Activated CD4-positive, alpha-beta T cell treated with anti-CD3 and anti-CD28 coated beads, Interleukin-2, amount 50 U/mL, for 24 hours (primary cell): Measurements from ENCODE around the gene TOGARAM2.

Source experiments
- DNase-seq, 2 donors: peaks; one replicate each; pipeline ENCODE4 v3.0.0-alpha.2; 2020; ENCODE audit warnings: low read depth in 1 of 2, low spot score in 1 of 2

Gene TOGARAM2

DNA sequence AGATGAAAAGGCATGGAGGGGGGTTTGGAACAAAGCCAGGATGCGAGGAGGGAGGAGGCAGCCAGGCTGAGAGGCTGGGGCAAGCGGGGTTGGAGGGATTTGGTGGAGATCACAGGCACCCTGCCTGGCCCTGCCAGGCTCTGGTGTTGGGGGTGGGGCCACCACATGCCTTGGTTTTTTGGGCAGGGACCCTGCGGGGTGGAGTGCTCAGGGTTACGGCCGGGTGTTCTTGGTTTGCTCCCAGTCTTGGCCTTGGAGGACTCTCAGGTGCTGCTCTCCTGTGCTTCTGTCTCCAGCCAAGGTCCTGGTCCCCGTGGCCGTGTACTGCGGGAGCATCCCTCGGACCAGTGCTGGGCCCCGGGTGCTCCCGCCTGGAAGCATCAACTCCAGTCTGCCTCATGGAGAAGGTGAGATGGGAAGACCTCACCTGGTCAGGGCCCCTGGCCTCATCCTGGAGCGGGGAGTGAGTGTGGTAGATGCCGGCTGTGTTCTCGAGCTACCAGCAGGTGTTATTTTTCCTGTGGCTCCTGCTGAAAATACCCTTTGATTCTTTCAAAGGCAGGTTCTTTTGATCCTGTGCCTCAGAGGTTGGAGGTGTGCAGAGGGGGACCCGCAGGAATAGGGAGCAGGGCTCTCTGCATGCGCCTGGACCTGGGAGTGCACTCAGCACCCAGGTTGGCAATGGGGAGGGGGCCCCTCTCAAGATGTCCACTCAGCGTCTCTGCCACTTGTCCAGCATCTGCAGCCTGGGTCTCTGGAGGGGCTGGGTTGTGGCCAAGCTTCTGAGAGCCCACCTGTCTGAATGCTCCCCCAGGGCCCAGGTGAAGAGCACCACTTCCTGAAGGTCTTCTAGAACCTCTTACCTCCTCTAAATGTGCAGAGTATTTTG, 17.0 kb downstream of the TOGARAM2 start:
- DNase-seq = no peak

- no peak for DNase-seq
Observed at GRCh38 chr2:29000481-29000880, 19.4 kb downstream of the TOGARAM2 start.

DNA sequence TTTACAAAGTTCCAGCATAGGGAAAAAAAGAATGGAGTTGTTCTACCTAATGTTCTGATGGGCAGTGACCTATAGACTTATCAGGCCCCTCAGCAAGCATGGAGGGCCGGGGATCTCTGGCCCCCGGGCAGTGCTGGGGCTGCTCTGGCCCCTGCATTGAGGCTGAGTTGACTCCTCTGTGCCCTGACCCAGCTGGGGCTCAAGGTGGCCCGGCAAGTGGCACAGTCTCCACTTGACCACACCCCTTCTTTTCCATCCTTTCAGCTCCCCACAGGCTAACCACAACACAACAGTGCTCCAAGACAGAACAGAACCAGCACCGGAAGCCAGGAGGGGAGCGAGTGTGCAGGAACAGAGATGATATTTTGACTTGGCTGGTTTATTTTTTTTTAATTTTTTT, 19.9 kb downstream of the TOGARAM2 start:
- DNase-seq = no peak

GRCh38 chr2:29001806-29002205, 20.7 kb downstream of the TOGARAM2 start:
- no peak for DNase-seq

- no peak for DNase-seq
Observed at GRCh38 chr2:29004755-29005154, 23.7 kb downstream of the TOGARAM2 start.

GRCh38 chr2:29005331-29005730, 24.2 kb downstream of the TOGARAM2 start:
- DNase-seq = no peak

DNA sequence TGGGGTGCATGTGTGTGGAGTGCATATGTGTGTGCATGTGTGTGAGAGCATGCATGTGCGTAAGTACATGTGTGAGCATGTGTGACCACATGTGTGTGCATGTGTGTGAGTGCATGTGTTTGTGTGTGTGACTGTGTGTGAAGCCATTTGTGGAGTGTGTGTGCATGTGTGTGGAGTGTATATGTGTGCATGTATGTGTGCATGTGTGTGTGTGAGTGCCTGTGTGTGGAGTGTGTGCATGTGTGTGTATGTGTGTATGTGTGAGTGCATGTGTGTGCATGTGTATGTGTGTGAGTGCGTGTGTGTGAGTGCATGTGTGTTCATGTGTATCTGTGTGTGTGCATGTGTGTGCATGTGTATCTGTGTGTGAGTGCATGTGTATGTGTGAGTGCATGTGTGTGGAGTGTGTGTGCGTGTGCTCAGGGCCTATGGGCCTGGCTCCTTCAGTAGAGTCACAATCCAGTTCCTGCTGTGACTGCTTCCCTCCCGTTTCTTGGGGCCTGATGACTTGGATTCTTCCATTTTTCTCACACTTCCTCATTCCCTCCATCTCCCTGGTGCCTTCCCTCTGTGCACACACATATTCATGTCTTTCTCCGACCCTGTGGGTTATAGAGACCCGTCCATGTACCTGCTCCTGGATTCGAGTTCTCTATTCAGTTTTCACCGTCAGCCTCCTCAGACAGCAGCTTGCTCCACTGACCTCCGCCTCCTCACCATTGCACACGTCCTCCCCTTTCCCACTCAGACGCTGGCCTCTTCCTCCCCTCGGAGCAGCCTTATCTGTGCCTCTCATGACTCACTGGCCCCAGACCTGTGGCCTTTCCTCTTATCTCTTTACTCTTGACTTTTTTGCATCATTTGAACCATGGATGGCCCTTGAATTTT, 25.2 kb downstream of the TOGARAM2 start:
- DNase-seq = no peak

DNA sequence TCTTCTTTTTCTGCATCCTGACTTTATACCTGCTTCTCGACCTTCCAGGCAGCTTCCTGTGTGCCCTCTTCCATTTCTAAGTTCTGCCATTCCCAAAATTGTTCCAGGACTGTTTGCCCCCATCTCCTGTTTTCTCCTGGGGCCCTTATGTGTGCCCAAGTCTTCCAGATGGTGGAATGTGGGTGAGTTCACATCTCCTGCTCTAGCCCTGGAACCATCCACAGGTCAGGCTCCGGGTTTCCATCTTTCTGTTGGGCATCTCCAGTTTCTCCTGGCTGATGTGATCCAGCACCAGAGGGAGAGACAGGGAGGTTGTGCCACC, 25.8 kb downstream of the TOGARAM2 start:
- no peak for DNase-seq

- DNase-seq = no peak
Observed at GRCh38 chr2:29009270-29009669, 28.2 kb downstream of the TOGARAM2 start.

DNA sequence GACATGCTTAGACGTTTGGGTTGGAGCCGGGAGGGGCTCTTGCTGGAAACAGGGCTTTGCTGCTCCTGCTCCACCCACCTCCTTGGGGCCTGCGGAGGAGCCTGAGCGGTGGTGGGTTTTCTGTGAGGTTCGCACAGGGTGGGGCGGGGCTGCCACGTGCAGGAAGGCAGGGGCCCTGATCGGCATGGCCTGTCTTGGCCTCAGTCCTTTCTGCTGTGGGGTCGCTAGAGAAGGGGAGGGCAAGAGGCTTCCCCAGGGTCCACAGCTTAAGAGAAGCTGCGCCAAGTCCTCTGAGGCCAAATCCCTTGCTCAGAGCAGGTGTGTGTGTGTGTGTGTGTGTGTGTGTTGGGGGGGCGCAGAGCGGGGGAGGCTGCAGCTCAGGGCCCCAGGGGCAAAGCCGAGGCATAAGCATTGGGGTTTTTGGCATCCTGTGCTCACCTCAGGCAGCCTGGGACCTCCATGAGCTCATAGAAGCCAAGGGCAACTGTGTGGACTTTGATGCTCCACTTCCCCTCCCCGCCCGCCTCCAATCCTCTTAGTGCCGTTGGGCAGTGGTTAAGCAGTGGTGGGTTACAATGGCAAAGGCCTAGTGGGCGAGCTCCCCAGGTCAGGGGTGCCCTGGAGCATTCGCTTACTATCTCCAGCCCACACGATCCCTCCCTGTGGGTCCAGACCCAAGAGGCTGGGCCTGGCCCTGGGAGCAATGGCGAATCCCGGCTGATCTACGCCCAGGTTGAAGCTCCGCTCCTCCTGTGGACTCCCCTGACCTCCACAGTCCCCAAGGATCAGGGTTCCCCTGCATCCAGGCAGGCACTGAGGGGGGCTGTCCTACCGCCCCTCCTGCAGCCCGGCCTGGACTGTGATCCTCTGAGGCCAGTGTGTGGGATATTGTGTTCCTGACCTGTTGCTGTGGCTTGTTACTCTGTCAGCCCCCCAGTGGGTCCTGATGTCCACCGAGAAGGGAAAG, 28.9 kb downstream of the TOGARAM2 start:
- DNase-seq = no peak

- DNase-seq = no peak
Observed at GRCh38 chr2:29010946-29011345, 29.8 kb downstream of the TOGARAM2 start.

GRCh38 chr2:29011418-29012060, 30.4 kb downstream of the TOGARAM2 start:
- DNase-seq = peak; percentile 12 to 36

- DNase-seq = no peak
Observed at GRCh38 chr2:29012211-29012681, 31.1 kb downstream of the TOGARAM2 start.

- DNase-seq = no peak
Observed at GRCh38 chr2:29013057-29013780, 32.1 kb downstream of the TOGARAM2 start.

- peak in 1 of 2 donors; percentile 21 for DNase-seq
Observed at GRCh38 chr2:29014331-29014730, 33.2 kb downstream of the TOGARAM2 start.

- DNase-seq = peak; percentile 39 to 58
Observed at GRCh38 chr2:29014811-29015421, 33.8 kb downstream of the TOGARAM2 start.

GRCh38 chr2:29015701-29016470, 34.8 kb downstream of the TOGARAM2 start:
- DNase-seq = no peak

- DNase-seq = no peak
Observed at GRCh38 chr2:29016504-29016903, 35.4 kb downstream of the TOGARAM2 start.
